ENCODE measurements around the gene SLC39A11. TPM values are rescaled to one million over a fixed set of nuclear protein-coding genes. Genes with fewer than 3 reads are reported as not detected.

Gene SLC39A11
- total RNA-seq, 1 experiment from 2014 or later = 18.9 TPM

DNA sequence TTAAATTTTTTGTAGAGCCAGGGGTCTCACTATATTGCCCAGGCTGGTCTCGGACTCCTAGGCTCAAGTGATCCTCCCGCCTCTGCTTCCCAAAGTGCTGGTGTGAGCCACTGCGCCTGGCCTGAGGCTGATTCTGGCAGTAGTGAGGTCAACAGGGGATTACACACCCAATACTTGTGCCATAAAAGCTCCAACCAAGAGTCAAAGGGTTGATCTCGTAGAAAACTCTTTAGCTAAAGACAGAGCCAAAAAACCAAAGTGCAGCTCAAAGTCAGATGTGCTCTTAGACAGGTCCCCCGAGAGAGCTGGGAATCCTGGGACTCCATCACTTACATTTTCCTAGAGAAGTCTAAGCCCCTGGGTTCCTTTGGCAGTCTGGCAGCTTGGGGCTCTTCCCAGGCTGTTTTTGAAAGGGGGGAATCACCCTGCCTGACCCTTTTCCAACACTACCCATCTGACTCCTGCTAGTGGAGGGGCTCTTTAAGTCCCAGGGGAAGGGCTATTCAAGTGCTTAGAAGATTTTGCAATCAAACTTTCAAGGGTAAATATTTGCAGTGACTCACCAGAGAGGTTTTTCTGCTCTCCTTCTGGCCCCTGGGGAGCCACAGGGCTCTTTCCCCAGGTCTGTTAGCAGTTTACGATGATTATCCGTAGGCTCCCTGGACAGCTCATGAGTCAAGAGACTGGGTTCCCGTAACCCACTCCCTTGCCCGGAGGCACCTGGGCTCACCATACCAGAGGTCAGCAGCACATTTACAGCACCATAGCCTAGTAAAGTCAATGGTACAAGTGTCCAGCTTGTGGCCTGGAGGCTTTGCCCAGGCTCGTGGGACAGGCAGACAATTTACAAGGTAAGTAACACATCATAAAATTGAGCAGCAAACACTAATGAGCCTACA is 408.7 kb downstream of the SLC39A11 start:
- TF ChIP-seq NFATC4 (CRISPR knock-in tag; IDR thresholded peaks at IDR 0.05) (no peak), NR1H2 (CRISPR knock-in tag; IDR thresholded peaks at IDR 0.05) (no peak), ZNF423 (CRISPR knock-in tag; IDR thresholded peaks at IDR 0.05) (0 out of 2 replicates have a peak, but pooled peaks have one; percentile 25), RORB (CRISPR knock-in tag; IDR thresholded peaks at IDR 0.05) (no peak)
- TF ChIP-seq, protein P1, sequence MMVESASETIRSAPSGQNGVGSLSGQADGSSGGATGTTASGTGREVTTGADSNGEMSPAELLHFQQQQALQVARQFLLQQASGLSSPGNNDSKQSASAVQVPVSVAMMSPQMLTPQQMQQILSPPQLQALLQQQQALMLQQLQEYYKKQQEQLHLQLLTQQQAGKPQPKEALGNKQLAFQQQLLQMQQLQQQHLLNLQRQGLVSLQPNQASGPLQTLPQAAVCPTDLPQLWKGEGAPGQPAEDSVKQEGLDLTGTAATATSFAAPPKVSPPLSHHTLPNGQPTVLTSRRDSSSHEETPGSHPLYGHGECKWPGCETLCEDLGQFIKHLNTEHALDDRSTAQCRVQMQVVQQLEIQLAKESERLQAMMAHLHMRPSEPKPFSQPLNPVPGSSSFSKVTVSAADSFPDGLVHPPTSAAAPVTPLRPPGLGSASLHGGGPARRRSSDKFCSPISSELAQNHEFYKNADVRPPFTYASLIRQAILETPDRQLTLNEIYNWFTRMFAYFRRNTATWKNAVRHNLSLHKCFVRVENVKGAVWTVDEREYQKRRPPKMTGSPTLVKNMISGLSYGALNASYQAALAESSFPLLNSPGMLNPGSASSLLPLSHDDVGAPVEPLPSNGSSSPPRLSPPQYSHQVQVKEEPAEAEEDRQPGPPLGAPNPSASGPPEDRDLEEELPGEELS (CRISPR knock-in tag; IDR thresholded peaks at IDR 0.05) = no peak
- TF ChIP-seq, protein P2, sequence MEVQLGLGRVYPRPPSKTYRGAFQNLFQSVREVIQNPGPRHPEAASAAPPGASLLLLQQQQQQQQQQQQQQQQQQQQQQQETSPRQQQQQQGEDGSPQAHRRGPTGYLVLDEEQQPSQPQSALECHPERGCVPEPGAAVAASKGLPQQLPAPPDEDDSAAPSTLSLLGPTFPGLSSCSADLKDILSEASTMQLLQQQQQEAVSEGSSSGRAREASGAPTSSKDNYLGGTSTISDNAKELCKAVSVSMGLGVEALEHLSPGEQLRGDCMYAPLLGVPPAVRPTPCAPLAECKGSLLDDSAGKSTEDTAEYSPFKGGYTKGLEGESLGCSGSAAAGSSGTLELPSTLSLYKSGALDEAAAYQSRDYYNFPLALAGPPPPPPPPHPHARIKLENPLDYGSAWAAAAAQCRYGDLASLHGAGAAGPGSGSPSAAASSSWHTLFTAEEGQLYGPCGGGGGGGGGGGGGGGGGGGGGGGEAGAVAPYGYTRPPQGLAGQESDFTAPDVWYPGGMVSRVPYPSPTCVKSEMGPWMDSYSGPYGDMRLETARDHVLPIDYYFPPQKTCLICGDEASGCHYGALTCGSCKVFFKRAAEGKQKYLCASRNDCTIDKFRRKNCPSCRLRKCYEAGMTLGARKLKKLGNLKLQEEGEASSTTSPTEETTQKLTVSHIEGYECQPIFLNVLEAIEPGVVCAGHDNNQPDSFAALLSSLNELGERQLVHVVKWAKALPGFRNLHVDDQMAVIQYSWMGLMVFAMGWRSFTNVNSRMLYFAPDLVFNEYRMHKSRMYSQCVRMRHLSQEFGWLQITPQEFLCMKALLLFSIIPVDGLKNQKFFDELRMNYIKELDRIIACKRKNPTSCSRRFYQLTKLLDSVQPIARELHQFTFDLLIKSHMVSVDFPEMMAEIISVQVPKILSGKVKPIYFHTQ (CRISPR knock-in tag; IDR thresholded peaks at IDR 0.05) = no peak
- TF ChIP-seq, protein P3, sequence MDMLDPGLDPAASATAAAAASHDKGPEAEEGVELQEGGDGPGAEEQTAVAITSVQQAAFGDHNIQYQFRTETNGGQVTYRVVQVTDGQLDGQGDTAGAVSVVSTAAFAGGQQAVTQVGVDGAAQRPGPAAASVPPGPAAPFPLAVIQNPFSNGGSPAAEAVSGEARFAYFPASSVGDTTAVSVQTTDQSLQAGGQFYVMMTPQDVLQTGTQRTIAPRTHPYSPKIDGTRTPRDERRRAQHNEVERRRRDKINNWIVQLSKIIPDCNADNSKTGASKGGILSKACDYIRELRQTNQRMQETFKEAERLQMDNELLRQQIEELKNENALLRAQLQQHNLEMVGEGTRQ (CRISPR knock-in tag; IDR thresholded peaks at IDR 0.05) = no peak
- CTCF ChIA-PET = interaction anchor here (0.7 to 2.1 kb wide), 4 partner anchors 110 to 127 kb away, joined by 4 to 6 read pairs (median 5); no protein-coding TSS in a partner anchor

DNA sequence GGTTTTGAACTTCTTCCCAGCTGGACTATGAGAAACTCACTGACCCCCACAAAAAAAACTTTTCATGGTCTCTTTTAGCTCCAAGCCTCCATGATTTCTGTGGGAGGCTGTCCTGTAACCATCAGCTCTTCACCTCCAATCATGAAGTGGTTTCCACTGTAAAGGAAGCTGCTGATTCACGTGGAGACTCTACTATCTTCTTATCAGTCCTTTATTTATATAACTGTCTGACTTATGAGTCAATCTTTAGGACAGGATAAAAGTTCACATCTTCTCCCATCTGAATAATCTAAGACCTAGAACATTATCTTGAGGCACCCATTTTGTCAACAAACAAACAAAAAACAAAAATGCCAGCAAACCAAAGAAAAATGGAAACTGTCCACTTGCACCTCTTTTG is 409.9 kb downstream of the SLC39A11 start:
- Mint-ChIP-seq H3K4me3 (no peak overlapping the region), H3K9me3 (peaks cover 6% of the 10 kb centered on the region), H3K27ac (no peak overlapping the region), H3K36me3 (no peaks in the 10 kb centered on the region), H3K4me1 (no peaks in the 10 kb centered on the region; the same call in 1 of the 2 replicates), H3K27me3 (ENCODE audit: low read depth) (no peaks in the 10 kb centered on the region)
- TF ChIP-seq SMAD4 (CRISPR knock-in tag; IDR thresholded peaks at IDR 0.05) = no peak
- CTCF ChIA-PET = interaction anchor here (1.4 kb wide), 1 partner anchor 126 kb away, joined by 8 read pairs; no protein-coding TSS in a partner anchor
- POLR2A ChIA-PET = no interaction called here
- DNase-seq (ENCODE audit: low spot score) = no peak
- ATAC-seq = no peak

More for the DNA sequence above, 408.7 kb downstream of the SLC39A11 start:
- POLR2A ChIA-PET = no interaction called here
- Mint-ChIP-seq H3K36me3 (no peaks in the 10 kb centered on the region), H3K27ac (no peak overlapping the region; the same call in 1 of the 2 replicates), H3K9me3 (peaks cover 6% of the 10 kb centered on the region), H3K27me3 (ENCODE audit: low read depth) (no peaks in the 10 kb centered on the region), H3K4me1 (no peaks in the 10 kb centered on the region; the same call in 1 of the 2 replicates), H3K4me3 (no peak overlapping the region)
- ATAC-seq = no peak
- no peak for DNase-seq (ENCODE audit: low spot score)

DNA sequence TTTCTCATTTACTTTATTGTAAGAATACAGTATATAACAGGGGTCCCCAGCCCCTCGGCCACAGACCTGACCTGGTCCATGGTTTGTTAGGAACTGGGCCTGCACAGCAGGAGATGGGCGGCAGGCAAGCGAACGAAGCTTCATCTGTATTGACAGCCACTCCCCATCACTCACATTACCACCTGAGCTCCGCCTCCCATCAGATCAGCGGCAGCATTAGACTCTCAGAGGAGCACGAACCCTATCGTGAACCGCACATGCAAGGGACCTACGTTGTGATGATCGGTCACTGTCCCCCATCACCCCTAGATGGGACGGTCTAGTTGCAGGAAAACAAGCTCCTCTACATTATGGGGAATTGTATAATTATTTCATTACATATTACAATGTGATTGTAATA is 410.6 kb downstream of the SLC39A11 start:
- H3K27me3 Mint-ChIP-seq (ENCODE audit: low read depth) = no peaks in the 10 kb centered on the region
- POLR2A ChIA-PET = interaction anchor here (0.6 kb wide), 2 partner anchors 279 to 626 kb away, joined by 3 read pairs; no protein-coding TSS in a partner anchor
- ATAC-seq (no peak), DNase-seq (ENCODE audit: low spot score) (peak; percentile 21)
- no peak for TF ChIP-seq SMAD3 (CRISPR knock-in tag; IDR thresholded peaks at IDR 0.05; ENCODE audit: borderline replicate concordance)
- H3K36me3 Mint-ChIP-seq = no peaks in the 10 kb centered on the region
- no peaks in the 10 kb centered on the region; the same call in 1 of the 2 replicates for H3K4me1 Mint-ChIP-seq
- no peak overlapping the region for H3K4me3 Mint-ChIP-seq
- CTCF ChIA-PET = interaction anchor here (1.0 to 1.4 kb wide), 2 partner anchors 121 to 125 kb away, joined by 3 to 8 read pairs; no protein-coding TSS in a partner anchor
- peaks cover 6% of the 10 kb centered on the region for H3K9me3 Mint-ChIP-seq
- H3K27ac Mint-ChIP-seq = no peak overlapping the region

DNA sequence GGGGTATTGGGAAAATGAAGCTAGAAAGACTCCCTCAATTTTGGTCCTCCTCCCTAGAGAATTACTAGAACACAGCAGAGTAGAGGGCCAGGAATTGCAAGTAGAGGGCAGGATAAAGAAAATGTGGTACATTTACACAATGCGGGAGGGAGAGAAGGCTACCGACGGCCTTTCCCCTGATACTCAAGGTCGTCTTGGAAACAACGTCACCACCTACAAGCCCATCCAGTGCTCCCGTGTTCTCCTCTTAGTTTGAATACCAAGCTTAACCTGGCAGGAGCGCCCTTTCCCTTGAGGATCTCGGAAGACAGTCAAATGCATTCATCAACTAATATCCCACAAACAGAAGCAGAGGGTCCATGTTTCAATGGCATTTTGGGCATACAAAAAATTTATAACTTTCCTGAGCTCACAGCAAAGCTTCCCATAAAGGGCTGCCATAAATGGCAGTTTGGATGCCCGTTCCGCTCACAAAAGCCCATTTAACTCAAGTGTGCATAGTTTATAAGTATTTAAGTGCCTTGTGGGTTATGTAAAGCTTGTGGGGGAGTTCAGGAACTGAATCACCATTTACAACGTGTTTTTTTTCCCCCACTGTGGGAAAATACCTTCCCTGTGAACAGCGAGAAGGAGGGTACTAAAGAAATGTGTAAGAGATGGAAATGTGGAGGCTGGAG is 414.6 kb downstream of the SLC39A11 start:
- TF ChIP-seq, protein P4, sequence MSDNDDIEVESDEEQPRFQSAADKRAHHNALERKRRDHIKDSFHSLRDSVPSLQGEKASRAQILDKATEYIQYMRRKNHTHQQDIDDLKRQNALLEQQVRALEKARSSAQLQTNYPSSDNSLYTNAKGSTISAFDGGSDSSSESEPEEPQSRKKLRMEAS (CRISPR knock-in tag; IDR thresholded peaks at IDR 0.05) = no peak
- no peak overlapping the region for H3K4me3 Mint-ChIP-seq
- H3K27ac Mint-ChIP-seq = no peak overlapping the region
- H3K27me3 Mint-ChIP-seq (ENCODE audit: low read depth) = no peaks in the 10 kb centered on the region
- H3K36me3 Mint-ChIP-seq = no peaks in the 10 kb centered on the region
- POLR2A ChIA-PET = no interaction called here
- H3K4me1 Mint-ChIP-seq = no peaks in the 10 kb centered on the region; the same call in 1 of the 2 replicates
- DNase-seq (ENCODE audit: low spot score) = no peak
- no peak for ATAC-seq
- peaks cover 6% of the 10 kb centered on the region for H3K9me3 Mint-ChIP-seq
- CTCF ChIA-PET = interaction anchor here (0.6 to 1.0 kb wide), 2 partner anchors 121 to 966 kb away, joined by 3 read pairs; partner anchors contain the start of gene SDK2
